Esophagus squamous epithelium (tissue), 5 donors: ENCODE results near the gene PINK1. TPM values are rescaled to one million over a fixed set of nuclear protein-coding genes. Genes with fewer than 3 reads are reported as not detected.

Source experiments
- DNase-seq: peaks from one replicate; lab custom pipeline; 2025; lab: John Stamatoyannopoulos, UW
- H3K27ac ChIP-seq, 4 donors: fragments of 200-600 bp; sonication (generic); one replicate each; pipeline ENCODE4 v1.5.1; 2016 to 2019; ENCODE audit warnings: mild to moderate bottlenecking in 1 of 4
- H3K27me3 ChIP-seq, 4 donors: fragments of 200-600 bp; sonication (generic); 1 replicate in 3 of 4; 2 replicates in 1 of 4; pipeline versions ENCODE4 v1.5.1 to v1.6.0; 2017 to 2021; ENCODE audit warnings: antibody characterized with exemption in 1 of 4
- H3K36me3 ChIP-seq, 3 donors: fragments of 200-600 bp; sonication (generic); one replicate each; pipeline ENCODE4 v1.5.1; 2016 to 2019
- H3K4me1 ChIP-seq, 3 donors: fragments of 200-600 bp; sonication (generic); one replicate each; pipeline ENCODE4 v1.5.1; 2017 to 2019
- H3K4me3 ChIP-seq, 4 donors: fragments of 200-600 bp; sonication (generic); 1 replicate in 3 of 4; 2 replicates in 1 of 4; pipeline ENCODE4 v1.5.1; 2016 to 2019; ENCODE audit warnings: mild to moderate bottlenecking in 2 of 4, moderate library complexity in 1 of 4
- H3K9me3 ChIP-seq, 3 donors: fragments of 200-600 bp; sonication (generic); one replicate each; pipeline ENCODE4 v1.5.1; 2016 to 2019
- POLR2A ChIP-seq, 4 donors: fragments of 450-650 bp; IDR thresholded peaks; one replicate each; pipeline ENCODE4 v1.6.1; 2017; ENCODE audit warnings: antibody characterized with exemption in 4 of 4, mild to moderate bottlenecking in 4 of 4, moderate library complexity in 3 of 4
- WGBS, 2 donors: methylation state at CpG; one replicate each; pipeline ENCODE4 v1.1.5; 2018; 5-methylcytosine and 5-hydroxymethylcytosine counted together
- intact Hi-C: fragments of 100-400 bp; cut with DNase I; formaldehyde crosslinking; loops from one replicate; pipeline ENCODE4 v1.15.0; 2022
- total RNA-seq, 4 donors: library from RNA; depleted of rRNA; stranded (reverse); fragments of >200 nt; gene quantifications; one replicate each; pipeline ENCODE4 v1.1.0, GENCODE V29; 2016
- TF ChIP-seq, protein P1 (sequence below), 6 experiments: fragments of 450-650 bp in 4 of 6; fragments of 200-600 bp in 2 of 6; sonication (generic) in 2 of 6; IDR thresholded peaks; one replicate each; pipeline ENCODE4 v1.5.1; 2016 to 2019; ENCODE audit warnings: antibody characterized with exemption in 6 of 6, mild to moderate bottlenecking in 4 of 6, moderate library complexity in 4 of 6
- donor health status: DM: yes; HTN: yes; CAD: no.

Gene PINK1
- total RNA-seq, 4 donors from 2014 or later: 55.0 to 110 (median 77.1) TPM

DNA sequence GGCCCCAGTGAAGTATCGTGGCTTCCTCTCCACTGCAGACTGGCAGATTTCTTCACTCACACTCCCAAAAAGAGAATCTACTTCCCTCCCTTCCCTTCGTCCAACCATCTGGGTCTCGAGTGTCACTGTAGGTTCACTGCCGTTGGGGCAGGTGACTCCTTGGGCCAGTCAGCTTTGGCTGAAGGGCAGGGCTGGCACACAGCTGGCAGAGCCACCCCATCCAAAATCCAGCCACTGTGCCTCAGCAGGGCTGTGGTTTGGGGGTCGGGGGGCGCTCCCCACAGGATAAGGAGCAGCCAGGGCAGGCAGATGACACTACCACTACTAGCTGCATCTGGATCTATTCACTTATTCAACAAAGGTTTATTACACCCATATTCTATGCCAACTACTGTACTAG, 9.8 kb downstream of the PINK1 start:
- H3K36me3 ChIP-seq: peaks cover 22 to 99% (median 49%) of the 10 kb centered on the region in 3 donors
- no peaks in the 10 kb centered on the region for H3K9me3 ChIP-seq
- no peak overlapping the region for H3K27ac ChIP-seq
- 56 to 77% methylated on average over 4 of the region's 6 CpGs for WGBS, 2 donors
- no peak for DNase-seq
- TF ChIP-seq POLR2A (IDR thresholded peaks at IDR 0.05): no peak
- TF ChIP-seq, protein P1, sequence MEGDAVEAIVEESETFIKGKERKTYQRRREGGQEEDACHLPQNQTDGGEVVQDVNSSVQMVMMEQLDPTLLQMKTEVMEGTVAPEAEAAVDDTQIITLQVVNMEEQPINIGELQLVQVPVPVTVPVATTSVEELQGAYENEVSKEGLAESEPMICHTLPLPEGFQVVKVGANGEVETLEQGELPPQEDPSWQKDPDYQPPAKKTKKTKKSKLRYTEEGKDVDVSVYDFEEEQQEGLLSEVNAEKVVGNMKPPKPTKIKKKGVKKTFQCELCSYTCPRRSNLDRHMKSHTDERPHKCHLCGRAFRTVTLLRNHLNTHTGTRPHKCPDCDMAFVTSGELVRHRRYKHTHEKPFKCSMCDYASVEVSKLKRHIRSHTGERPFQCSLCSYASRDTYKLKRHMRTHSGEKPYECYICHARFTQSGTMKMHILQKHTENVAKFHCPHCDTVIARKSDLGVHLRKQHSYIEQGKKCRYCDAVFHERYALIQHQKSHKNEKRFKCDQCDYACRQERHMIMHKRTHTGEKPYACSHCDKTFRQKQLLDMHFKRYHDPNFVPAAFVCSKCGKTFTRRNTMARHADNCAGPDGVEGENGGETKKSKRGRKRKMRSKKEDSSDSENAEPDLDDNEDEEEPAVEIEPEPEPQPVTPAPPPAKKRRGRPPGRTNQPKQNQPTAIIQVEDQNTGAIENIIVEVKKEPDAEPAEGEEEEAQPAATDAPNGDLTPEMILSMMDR (IDR thresholded peaks at IDR 0.05): no peak
- H3K4me3 ChIP-seq: no peak overlapping the region
- no peaks in the 10 kb centered on the region for H3K4me1 ChIP-seq
- intact Hi-C loops: loop anchor here (5.0 kb wide), 1 partner anchor 121 kb away; no protein-coding TSS in a partner anchor
- no peaks in the 10 kb centered on the region for H3K27me3 ChIP-seq

DNA sequence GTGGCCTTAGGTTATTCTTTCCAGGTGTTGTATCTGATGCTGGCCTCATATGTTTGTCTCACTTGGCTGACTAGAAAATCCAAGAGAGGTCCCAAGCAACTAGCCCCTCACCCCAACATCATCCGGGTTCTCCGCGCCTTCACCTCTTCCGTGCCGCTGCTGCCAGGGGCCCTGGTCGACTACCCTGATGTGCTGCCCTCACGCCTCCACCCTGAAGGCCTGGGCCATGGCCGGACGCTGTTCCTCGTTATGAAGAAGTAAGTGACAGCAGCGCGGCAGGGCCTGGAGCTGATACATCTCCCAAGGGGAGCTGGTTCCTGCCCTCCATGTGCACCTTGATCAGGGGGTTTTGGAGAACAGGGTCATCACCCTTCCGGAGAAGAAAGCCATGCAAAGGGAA, 11.2 kb downstream of the PINK1 start:
- no peak overlapping the region for H3K27ac ChIP-seq
- H3K4me1 ChIP-seq: no peaks in the 10 kb centered on the region
- intact Hi-C loops: loop anchor here (5.0 kb wide), 1 partner anchor 122 kb away; no protein-coding TSS in a partner anchor
- WGBS, 2 donors: 92 to 94% methylated on average over 12 to 13 of the region's 13 CpGs
- no peak overlapping the region for H3K4me3 ChIP-seq
- H3K36me3 ChIP-seq: peaks cover 24 to 99% (median 48%) of the 10 kb centered on the region in 3 donors
- DNase-seq: no peak
- TF ChIP-seq POLR2A (IDR thresholded peaks at IDR 0.05): no peak
- TF ChIP-seq, protein P1 (IDR thresholded peaks at IDR 0.05): no peak
- no peaks in the 10 kb centered on the region for H3K9me3 ChIP-seq
- H3K27me3 ChIP-seq: no peaks in the 10 kb centered on the region

DNA sequence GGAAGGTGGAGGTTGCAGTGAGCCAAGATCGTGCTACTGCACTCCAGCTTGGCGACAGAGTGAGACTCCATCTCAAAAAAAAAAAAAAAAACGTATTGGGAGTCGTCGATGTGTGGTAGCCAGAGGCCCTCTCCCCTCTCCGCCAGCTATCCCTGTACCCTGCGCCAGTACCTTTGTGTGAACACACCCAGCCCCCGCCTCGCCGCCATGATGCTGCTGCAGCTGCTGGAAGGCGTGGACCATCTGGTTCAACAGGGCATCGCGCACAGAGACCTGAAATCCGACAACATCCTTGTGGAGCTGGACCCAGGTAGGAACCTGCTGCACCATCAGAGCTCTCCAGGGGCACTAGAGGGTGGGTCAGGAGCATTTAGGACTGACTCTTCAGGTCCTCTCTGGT, 12.2 kb downstream of the PINK1 start:
- peaks cover 19 to 99% (median 53%) of the 10 kb centered on the region in 3 donors for H3K36me3 ChIP-seq
- no peak for DNase-seq

DNA sequence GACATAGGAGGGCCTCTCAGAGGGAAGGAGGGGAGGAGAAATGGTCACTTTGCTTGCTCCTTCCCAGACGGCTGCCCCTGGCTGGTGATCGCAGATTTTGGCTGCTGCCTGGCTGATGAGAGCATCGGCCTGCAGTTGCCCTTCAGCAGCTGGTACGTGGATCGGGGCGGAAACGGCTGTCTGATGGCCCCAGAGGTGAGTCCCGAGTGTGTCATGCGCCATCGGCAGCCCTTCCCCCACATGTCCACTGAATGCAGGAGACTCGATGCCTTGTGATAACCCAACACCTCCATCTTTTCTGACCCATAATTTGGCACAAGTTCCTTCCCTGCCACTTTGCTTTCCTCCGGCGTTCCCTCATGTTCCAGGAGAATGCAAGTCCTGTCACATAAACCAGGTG, 15.2 kb downstream of the PINK1 start:
- Histone ChIP-seq H3K27me3 (no peaks in the 10 kb centered on the region), H3K4me3 (no peak overlapping the region), H3K27ac (no peak overlapping the region), H3K4me1 (no peaks in the 10 kb centered on the region), H3K9me3 (no peaks in the 10 kb centered on the region), H3K36me3 (peaks cover 29 to 99% (median 53%) of the 10 kb centered on the region in 3 donors)
- TF ChIP-seq, protein P1 (IDR thresholded peaks at IDR 0.05): no peak
- TF ChIP-seq POLR2A (IDR thresholded peaks at IDR 0.05): no peak
- intact Hi-C loops: no loop called here
- no peak for DNase-seq
- WGBS, 2 donors: 84 to 92% methylated on average over 8 to 9 of the region's 13 CpGs

More for the DNA sequence above, 12.2 kb downstream of the PINK1 start:
- TF ChIP-seq, protein P1 (IDR thresholded peaks at IDR 0.05): no peak
- TF ChIP-seq POLR2A (IDR thresholded peaks at IDR 0.05): no peak
- intact Hi-C loops: no loop called here
- H3K27ac ChIP-seq: no peak overlapping the region
- 75 to 81% methylated on average over 13 to 14 of the region's 14 CpGs for WGBS, 2 donors
- H3K4me1 ChIP-seq: no peaks in the 10 kb centered on the region
- no peaks in the 10 kb centered on the region for H3K27me3 ChIP-seq
- no peaks in the 10 kb centered on the region for H3K9me3 ChIP-seq
- no peak overlapping the region for H3K4me3 ChIP-seq

DNA sequence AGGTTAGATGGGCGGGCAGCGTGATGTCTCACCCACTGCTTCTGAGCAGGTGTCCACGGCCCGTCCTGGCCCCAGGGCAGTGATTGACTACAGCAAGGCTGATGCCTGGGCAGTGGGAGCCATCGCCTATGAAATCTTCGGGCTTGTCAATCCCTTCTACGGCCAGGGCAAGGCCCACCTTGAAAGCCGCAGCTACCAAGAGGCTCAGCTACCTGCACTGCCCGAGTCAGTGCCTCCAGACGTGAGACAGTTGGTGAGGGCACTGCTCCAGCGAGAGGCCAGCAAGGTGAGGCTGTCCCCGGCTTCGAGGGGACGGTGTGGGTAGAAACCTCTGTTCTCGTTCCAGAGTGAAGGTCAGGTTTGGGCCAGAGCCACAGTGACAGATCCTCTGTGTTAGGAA, 15.7 kb downstream of the PINK1 start:
- whole genome bisulfite sequencing, 2 donors: 67% methylated on average over 1 of the region's 15 CpGs; no CpG with 5 or more reads in 1 of the 2 donors
- intact Hi-C loops: no loop called here
- H3K9me3 ChIP-seq: no peaks in the 10 kb centered on the region
- peaks cover 32 to 99% (median 55%) of the 10 kb centered on the region in 3 donors for H3K36me3 ChIP-seq
- TF ChIP-seq POLR2A (IDR thresholded peaks at IDR 0.05): no peak
- TF ChIP-seq, protein P1 (IDR thresholded peaks at IDR 0.05): no peak
- no peaks in the 10 kb centered on the region for H3K4me1 ChIP-seq
- H3K27ac ChIP-seq: no peak overlapping the region
- DNase-seq: no peak
- H3K27me3 ChIP-seq: no peaks in the 10 kb centered on the region
- H3K4me3 ChIP-seq: no peak overlapping the region
